NCI-H2227 (cell line): ENCODE results near the gene PLGRKT.
"Not testable (repeated sequence)": the region's sequence is repeated elsewhere in the genome, so short reads cannot be mapped to it uniquely, and the experiment has no call there.

Experiments
- DNase-seq: peaks from one replicate; lab custom pipeline; 2025; ENCODE audit not compliant: unreplicated experiment; lab: John Stamatoyannopoulos, UW

The PLGRKT gene

DNA sequence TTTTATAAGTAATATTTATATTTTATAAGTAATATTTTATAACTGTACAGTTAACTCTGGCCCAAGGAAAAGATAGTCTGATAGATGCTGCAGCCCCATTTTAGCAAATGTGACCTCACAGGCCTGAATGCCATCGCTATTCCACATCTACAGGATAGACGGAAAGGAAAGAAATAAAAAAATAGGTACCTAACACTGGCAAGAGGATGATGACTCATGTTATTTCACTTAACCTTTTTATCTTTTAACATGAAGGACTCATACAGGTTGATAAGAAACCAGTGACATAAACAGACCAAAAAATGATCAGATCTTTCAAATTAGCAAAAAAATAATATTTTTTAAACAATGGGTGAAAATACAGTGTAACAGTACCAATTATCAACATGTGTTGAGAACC, 15.3 kb upstream of the PLGRKT start:
- no peak for DNase-seq

DNA sequence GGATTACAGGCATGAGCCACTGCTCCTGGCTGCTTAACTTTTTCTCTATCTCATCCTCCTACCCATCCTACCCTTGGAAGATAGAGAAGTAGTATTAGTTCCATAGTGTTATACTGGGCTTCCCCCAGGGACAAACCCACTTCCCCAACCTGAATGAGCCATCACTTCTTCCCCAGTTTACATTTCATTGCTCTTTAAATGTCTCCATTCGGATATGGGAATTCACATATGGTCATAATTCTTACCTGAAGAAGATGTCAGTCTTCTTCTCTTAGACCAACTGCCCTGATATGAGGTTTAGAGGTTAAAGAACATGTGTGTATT, 14.5 kb upstream of the PLGRKT start:
- DNase-seq = no peak

DNA sequence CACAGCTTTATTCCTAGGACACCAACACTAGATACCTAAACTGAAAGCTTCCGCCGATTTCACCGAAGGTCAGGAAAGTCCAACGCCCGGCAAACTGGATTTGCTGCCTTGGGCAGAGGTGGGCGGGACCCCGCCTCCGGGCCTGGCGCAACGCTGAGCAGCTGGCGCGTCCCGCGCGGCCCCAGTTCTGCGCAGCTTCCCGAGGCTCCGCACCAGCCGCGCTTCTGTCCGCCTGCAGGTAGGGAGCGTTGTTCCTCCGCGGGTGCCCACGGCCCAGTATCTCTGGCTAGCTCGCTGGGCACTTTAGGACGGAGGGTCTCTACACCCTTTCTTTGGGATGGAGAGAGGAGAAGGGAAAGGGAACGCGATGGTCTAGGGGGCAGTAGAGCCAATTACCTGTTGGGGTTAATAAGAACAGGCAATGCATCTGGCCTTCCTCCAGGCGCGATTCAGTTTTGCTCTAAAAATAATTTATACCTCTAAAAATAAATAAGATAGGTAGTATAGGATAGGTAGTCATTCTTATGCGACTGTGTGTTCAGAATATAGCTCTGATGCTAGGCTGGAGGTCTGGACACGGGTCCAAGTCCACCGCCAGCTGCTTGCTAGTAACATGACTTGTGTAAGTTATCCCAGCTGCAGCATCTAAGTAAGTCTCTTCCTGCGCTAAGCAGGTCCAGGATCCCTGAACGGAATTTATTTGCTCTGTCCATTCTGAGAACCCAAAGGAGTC, 12.8 kb upstream of the PLGRKT start, which contains the start of gene CD274:
TSS of gene CD274 (plus strand) at position 184 of the 733 bp plus-strand sequence. CDS start 5,572 bp downstream, outside the sequence.
- peak; percentile 89 for DNase-seq

DNA sequence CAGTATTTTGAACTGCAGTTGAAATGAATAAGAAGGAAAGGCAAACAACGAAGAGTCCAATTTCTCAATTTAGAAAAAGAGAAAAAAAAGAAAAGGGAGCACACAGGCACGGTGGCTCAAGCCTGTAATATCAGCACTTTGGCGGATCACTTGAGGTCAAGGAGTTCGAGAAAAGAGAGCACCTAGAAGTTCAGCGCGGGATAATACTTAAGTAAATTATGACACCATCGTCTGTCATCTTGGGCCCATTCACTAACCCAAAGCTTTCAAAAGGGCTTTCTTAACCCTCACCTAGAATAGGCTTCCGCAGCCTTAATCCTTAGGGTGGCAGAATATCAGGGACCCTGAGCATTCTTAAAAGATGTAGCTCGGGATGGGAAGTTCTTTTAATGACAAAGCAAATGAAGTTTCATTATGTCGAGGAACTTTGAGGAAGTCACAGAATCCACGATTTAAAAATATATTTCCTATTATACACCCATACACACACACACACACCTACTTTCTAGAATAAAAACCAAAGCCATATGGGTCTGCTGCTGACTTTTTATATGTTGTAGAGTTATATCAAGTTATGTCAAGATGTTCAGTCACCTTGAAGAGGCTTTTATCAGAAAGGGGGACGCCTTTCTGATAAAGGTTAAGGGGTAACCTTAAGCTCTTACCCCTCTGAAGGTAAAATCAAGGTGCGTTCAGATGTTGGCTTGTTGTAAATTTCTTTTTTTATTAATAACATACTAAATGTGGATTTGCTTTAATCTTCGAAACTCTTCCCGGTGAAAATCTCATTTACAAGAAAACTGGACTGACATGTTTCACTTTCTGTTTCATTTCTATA, 12.0 kb upstream of the PLGRKT start:
- DNase-seq = no peak

DNA sequence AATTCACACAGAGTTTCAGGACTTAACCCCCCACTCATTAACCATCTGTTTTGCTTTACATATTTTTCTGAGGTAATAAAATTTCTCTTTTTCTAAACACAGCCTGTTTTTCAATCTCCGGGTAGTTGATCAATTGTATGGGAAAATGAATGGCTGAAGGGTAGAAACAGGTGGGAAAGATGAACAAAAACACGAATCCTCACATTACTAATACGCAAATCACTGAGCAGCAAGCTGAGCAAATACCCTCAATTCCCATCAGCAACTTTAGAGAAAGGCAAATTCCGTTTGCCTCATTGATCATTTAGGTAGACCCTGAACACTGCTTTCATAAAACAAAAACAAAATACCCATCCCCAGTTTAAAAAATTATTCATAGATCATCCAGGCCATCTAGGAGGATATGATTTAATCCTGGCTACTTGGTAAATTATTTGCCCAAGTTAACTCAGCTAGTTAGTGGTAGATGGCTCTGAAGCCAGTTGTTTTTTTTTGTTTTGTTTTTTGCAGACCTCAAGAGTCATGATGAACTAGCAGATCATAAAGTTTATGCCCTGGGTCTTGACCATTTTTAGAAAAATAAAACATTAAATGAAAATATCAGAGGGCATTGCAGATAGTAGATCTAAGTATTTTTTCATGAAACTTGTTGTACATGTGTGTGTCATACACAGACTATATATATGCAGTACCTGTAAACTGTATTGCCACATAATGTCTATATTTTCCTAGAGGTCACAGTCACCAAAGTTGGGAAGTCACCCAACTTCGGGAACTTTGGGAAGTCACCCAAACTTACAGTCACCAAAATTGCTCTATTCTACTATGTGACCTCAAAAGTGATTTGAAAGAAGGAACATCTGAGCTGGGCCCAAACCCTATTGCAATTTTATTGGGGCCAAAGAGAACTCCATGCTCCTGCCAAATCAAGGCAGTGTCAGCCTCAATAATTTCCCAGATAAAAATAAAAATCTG, 11.0 kb upstream of the PLGRKT start:
- no peak for DNase-seq

DNA sequence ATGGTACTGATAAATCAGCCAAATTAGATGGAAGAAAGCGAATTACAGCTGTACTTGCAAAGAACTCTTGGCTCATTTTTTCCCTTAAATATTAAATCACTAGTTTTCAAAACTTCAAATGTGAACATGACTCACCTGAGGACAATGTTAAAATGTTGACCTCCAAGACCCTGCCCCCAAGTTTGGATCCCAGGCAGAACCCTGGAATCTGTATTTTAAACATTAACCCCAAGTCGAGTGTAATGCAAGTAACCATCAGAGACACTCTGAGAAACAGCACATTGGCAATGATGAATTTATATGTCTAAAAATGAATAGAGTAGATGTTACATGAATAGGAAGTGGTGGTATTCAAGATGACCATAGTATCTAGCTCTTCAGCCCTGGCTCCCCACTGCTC, 10.3 kb upstream of the PLGRKT start:
- DNase-seq = no peak

DNA sequence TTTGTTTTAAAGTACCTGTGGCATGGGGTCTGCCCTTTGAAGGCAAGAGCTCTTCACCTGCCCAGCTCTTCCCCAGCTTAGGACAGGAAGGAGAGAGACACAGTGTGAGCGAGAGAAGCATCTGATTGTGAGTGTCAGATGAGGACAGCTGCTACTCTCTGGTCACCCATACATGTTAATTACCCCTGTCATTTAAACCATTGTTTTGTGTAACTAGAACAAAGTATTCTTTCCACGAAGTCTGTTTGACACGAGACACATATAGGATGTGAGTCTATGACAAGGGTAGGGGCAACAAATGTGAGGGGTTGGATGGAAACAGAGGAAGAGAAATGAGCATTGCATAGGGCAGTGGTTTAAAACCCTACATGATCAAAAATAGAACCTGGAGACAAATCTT, 9.6 kb upstream of the PLGRKT start:
- no peak for DNase-seq

DNA sequence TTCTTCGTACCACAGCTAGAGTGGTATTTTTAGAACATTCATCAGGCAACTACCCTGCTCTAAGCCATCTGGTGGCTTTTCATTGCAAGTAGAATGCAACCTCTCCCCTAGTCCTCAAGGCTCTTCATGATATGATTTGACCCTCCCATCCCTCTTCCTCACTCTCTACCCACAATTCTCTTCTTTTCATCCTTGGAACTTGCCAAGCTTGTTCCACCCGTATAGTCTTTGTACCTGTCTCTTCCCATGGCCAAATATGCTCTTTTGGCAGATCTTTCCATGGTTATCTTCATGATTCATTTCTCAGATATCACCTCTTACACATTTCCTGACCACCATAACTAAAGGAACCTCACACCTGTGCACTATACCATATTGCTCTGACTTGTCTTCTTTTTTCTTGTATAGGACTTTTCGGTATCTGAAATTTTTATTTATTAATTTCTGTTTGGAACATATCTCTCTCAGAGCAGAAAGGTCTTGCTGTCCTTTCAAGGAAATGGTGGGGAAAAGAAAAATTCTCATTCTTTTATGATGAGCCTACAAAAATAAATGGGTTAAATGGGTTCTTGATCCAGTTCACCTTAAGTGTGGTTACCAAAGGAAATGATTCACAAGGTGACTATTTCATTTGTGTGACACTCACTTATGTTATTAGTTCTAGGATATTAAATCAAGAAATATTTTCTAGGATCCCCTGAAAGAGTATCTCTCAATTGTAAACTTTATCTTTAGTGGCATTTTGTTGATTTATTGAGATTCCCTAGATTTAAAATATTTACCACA, 8.9 kb upstream of the PLGRKT start:
- DNase-seq = no peak

DNA sequence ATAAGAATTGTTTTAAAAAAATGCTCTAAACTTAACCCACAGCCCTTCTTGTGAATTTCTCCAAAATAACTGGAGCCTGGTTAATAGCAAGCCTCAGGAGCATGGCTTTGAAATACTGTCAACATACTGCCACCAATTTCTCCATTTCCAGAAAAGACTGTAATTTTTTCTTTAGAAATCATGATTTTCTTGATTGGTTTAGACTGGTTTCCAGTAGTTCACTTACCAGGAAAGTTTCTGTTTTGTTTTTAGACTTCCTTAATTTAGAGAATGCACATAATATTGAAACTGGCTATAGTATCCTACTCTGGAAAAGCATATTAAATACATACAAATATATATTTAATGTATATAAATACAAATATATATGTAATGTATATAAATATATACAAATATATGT, 8.2 kb upstream of the PLGRKT start:
- DNase-seq = no peak

DNA sequence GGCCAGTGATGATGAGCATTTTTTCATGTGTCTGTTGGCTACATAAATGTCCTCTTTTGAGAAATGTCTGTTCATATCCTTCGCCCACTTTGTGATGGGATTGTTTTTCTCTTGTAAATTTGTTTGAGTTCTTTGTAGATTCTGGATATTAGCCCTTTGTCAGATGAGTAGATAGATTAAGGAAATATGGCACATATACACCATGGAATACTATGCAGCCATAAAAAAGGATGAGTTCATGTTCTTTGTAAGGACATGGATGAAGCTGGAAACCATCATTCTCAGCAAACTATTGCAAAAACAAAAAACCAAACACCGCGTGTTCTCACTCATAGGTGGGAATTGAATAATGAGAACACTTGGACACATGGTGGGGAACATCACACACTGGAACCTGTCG, 7.4 kb upstream of the PLGRKT start:
- not testable (repeated sequence) for DNase-seq

DNA sequence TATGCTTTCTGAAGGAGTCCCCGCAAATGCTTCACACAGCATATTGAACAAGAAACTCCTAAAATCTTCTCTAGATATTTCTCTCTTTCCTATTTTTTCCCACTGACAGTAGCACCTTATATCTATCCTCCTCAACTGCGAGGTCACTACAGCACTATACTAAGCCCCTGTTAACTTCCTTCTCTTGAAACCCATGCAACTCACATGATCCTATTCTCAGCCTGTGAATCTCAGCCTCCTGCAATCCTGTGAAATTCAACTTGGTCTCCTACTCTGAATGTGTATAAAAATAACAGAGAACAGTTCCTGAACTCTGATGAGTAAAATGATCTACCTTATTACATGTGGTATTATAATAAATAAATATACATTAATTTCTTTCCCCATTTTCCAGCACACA, 6.1 kb upstream of the PLGRKT start:
- DNase-seq = no peak

DNA sequence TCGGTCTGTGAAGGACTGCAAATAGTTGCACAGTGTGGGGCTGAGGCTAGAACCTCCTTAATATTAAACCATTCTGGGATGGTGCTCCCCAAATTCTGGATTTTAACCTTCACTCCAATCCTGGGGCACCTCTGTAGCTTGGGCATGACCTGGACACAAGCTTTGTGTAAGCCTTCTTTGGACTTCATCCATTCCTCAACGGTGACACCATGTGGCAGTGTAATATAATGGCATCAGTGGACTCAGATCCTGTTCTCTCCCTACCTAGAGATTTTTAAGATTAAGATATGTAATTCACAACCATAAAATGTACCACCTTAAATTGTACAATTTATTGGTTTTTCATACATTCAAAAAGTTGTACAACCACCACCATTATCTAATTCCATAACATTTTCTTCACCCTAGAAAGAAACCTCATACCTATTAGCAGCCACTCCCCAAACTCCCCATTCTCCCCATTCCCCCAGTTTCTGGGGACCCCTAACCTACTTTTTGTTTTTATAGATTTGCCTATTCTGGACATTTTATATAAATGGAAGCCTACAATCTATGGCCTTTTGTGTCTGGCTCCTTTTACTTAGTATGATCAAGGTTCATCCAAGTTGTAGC, 4.8 kb upstream of the PLGRKT start:
- DNase-seq = peak; percentile 50

DNA sequence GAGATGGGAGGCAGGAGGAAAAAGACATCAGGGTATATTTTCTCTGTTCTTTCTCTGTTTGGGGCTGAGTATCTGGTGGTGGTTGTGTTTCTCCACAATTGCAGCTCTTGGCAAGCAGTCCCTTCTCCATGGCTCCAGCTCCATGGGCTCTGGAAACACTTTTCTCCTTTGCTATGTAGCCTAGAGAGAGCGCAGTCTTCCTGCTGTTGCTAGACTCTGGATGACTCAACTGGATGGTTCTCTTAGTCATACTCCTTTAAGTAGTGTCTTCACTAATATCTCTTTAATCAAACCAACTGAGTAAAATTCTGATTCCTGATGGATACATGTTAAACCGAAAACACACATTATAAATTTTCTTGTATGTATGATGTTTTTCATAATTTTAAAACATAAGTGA, 3.3 kb upstream of the PLGRKT start:
- DNase-seq = no peak

DNA sequence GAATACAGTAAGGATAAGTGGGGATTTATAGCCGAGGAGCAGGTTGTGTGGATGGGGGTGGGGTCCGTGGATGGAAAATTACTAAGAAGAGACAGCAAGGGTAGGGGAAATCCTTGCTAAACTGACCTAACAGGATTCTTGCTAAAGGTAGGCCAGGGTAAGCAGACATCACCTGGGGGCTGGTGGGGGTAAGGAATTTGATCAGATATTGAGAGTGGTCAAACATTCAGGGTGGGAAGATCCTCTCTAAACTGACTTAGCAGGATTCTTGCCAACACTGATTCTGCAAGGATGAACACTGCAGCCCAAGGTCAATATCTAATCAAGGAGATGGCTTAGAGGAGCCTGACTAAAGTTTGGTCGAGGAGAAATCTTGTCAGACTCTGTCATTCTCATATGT, 2.7 kb upstream of the PLGRKT start:
- DNase-seq = no peak

DNA sequence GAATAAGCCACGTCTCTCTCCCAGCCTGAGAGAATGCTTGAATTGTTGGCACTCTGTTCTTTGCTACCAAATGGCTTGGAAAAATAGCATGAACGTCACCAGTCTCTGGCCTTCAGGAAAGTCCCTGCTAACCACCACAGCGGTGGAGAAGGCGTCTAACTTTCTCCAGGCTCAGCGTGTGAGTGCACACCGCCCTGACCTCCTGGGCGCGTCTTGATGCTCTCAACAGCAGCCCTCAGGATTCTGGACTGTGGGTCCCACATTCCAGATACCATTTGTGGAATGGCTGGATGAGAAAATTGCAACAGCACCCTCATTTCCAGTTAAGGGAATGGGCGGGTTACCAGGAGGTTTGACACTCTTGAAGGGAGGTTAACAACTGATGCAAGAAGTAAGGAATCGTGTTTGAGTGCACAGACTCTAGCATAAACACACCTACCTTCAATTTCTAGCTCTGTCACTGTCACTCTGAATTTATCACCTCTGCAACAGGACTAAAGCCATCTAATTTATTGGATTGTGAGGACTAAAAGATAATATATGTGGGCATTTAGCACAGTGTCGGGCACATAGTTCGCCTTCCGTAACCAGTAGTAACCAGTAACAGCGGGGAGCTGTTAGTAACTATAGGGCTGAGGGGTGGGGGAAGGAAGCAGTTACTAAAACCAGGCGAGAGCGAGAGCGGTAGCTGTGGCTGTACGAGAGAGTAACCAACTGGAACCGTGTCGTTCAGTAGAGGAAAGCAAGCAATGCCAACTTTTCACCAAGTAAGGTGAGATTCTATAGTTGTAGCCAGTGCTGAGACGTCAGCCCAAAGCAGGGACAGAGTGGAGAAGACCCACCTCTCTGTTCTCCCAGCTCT, 807 bp upstream of the PLGRKT start:
- peak; percentile 35 for DNase-seq

DNA sequence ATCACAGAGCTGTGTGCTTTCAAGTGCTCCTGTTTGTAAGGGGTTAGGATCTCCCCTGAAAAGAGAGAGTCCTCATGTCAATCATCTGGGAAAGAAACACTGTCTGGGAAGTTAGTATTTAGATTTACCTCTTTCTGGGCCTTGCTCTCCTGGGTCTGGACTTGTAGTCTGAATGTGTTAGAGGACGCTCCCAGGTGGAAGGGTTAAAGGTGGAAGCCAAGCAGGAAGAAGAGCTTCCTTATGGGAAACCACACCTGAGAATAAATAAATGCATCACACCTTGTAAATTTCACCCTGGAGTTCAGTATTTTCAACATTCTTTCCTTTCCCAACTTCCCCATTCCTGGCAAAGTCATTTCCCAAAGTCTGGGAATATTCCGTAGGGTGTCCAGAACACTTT, 1.3 kb downstream of the PLGRKT start:
- no peak for DNase-seq

DNA sequence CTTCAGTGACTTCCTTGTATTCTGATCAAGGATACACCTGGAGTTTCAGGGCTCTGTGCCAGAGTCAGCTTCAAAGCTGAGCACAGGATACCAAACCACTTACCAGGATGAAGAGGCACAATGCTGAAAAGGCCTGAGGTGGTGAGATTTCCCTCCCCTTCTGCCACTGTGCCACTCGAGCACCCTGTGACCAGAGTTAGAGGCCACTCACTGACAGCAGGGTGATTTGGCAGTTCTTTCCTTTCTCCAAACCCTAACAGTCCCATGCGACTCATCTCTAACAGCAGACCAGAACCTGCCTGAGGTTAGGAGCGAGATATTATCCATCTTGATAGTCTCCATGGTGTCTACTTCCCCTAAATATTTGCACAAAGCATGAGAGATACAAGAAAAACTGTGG, 1.8 kb downstream of the PLGRKT start:
- no peak for DNase-seq

DNA sequence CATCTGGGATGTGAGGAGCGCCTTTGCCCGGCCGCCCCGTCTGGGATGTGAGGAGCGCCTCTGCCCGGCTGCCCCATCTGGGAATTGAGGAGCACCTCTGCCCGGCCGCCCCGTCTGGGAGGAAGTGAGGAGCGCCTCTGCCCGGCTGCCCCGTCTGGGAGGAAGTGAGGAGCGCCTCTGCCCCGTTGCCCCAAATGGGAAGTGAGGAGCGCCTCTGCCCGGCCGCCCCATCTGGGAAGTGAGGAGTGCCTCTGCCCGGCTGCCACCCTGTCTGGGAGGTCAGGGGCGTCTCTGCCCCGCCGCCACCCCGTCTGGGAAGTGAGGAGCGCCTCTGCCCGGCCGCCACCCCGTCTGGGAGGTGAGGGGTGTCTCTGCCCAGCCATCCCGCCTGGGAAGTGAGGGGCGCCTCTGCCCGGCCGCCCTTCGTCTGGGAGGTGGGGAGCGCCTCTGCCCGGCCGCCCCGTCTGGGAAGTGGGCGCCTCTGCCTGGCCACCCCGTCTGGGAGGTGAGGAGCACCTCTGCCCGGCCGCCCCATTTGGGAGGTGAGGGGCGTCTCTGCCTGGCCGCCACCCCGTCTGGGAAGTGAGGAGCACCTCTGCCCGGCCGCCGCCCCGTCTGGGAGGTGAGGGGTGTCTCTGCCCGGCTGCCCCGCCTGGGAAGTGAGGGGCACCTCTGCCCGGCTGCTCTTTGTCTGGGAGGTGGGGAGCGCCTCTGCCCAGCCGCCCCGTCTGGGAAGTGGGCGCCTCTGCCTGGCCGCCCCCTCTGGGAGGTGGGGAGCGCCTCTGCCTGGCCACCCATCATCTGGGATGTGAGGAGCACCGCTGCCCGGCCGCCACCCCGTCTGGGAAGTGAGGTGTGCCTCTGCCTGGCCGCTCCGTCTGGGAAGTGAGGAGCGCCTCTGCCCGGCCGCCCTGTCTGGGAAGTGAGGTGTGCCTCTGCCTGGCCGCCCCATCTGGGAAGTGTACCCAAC, 3.6 kb downstream of the PLGRKT start:
- DNase-seq = not testable (repeated sequence)
